GDM1 (cell line): ENCODE measurements around the gene KCP.

Experiments
- DNase-seq: peaks from one replicate; lab custom pipeline; 2025; lab: John Stamatoyannopoulos, UW

KCP gene

DNA sequence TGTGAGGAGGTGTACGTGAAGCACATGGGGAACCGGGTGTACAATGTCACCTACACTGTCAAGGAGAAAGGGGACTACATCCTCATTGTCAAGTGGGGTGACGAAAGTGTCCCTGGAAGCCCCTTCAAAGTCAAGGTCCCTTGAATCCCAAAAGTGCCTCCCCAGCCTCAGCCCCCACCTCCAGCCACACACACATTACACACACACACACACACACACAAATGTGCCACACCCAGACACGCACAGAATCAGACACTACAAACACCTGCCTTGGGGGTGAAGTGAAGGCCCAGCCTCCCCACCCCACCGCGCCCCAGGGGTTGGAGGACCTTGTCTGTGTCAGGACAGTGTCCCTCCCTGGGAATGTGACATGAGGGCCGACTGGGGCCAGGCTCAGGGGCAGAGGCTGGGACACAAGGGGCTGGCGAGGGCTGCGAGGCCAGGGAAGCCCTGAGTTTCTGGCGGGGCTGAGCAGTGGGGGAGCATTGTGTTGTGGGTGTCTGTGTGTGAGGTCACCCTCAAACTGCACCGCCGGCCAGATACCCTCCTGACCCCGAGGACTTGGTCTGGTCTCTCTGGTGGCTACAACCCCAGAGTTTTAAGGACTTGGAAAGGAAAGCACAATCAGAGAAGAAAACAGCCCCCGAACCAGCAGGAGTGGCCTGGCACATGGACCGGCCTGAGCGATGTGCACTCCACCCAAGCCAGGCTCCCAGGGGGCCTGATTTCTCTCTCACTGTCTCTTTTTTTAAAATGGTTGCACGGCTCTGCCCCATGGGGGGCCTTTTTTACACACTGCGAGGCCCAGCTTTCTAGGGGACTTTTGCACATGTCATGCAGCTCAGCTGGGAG, 51.9 kb downstream of the KCP start:
- DNase-seq, result no peak

DNA sequence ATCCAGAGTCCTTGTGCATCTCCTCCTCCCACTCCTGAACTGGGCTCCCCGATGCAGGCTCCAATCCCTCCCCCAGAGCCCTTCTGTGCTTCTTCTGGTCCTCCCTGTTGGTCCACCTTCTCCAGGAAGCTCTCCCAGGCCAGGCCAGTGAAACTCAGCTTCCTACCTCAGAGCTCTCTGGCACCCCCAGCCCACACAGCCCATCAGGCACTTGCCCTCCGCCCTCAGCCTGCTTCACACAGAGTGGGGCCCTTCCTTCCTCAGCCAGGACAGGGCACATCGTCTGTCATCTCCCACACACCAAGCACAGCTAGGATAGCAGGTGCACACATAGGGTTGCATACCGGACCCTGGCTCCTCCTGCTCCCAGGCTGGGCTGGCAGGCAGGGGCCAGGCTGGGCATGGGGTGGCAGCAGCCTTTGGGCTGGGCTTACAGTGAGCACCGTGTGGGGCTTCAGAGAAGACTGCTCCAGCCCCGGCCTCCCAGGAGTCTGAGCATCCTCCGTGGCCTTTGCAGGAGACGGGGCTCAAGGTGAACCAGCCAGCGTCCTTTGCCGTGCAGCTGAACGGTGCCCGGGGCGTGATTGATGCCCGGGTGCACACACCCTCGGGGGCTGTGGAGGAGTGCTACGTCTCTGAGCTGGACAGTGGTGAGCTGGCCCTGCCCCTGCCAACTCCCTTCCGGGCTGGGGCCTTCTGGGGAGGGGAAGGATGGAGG, 54.3 kb downstream of the KCP start:
- no peak for DNase-seq

DNA sequence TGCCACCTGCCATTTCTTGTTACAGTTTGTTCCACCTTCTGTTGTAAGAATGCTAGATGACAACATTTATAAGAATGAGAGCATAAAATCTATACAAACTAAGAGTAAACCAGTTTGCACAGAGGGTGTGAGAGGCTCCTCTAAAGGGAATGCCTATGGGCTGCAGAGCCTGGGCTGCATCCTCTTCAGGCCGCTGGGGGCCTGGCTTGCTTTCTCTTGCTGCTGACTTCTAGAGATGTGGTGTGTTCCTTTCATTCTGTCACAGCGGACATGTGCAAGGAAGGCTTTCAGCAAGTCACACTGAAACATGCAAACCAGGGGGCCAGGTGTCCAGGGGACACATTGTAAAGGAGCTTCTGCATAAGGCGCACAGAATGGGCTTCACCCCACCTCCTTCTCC, 55.0 kb downstream of the KCP start:
- no peak for DNase-seq

DNA sequence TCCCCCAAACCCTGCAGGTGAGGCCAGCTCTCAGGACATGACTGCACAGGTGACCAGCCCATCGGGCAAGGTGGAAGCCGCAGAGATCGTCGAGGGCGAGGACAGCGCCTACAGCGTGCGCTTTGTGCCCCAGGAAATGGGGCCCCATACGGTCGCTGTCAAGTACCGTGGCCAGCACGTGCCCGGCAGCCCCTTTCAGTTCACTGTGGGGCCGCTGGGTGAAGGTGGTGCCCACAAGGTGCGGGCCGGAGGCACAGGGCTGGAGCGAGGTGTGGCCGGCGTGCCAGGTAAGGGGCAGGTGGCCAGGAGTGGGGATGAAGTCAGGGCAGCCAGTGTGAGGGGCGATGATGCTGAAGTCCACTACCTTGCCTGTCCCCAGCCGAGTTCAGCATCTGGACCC, 56.1 kb downstream of the KCP start:
- no peak for DNase-seq

DNA sequence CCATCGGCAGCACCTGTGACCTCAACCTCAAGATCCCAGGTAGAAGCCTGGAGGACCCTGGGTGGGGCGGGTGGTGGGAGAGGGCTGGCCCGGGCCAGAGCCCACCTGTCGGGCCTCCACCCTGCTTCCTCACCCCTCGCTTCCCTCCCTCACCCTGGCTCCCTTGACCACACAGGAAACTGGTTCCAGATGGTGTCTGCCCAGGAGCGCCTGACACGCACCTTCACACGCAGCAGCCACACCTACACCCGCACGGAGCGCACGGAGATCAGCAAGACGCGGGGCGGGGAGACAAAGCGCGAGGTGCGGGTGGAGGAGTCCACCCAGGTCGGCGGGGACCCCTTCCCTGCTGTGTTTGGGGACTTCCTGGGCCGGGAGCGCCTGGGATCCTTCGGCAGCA, 56.7 kb downstream of the KCP start:
- DNase-seq, result no peak

DNA sequence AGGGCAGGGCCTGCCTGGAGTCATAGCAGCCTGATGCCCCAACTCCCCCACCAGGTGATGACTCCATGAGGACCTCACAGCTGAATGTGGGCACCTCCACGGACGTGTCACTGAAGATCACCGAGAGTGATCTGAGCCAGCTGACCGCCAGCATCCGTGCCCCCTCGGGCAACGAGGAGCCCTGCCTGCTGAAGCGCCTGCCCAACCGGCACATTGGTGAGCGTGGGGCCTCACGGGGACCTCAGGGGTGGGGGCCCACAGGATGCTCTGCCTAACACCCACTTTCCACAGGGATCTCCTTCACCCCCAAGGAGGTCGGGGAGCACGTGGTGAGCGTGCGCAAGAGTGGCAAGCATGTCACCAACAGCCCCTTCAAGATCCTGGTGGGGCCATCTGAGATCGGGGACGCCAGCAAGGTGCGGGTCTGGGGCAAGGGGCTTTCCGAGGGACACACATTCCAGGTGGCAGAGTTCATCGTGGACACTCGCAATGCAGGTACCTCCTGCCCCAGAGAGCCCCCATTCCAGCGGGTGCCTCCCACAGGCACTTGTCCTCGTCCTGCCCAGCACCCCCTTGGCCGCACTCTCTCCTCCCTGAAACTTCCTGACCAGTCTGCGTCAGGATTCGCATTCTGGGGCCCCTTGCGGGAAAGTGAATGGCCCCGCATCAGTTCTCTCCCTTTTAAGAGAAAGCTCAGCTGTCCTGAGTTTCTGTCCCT, 57.8 kb downstream of the KCP start:
- no peak for DNase-seq

DNA sequence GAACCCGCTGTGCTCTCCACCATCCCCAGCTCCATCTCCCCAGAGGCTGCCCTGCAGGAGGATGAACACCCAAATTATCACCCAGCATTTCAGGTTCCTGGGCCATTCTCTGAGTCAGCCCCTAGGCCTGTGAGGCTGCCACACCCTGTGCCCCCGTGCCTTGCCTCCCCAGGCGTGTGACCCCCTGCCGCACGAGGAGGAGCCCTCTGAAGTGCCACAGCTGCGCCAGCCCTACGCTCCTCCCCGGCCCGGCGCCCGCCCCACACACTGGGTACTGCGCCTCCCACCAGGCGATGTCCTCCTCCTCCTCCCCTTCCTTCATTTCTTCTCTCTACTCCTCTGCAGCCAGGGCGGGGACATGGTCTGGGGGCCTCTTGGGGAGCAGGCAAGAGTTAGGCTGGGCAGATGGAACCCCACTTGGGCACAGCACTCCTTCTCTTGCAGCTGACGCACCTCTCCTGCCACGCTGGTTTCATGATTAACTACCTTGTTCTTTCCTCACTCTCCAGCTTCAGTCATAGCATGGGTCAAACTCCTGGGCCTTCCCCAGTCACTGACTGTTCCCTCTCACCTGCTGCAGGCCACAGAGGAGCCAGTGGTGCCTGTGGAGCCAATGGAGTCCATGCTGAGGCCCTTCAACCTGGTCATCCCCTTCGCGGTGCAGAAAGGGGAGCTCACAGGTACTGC, 60.6 kb downstream of the KCP start:
- no peak for DNase-seq

DNA sequence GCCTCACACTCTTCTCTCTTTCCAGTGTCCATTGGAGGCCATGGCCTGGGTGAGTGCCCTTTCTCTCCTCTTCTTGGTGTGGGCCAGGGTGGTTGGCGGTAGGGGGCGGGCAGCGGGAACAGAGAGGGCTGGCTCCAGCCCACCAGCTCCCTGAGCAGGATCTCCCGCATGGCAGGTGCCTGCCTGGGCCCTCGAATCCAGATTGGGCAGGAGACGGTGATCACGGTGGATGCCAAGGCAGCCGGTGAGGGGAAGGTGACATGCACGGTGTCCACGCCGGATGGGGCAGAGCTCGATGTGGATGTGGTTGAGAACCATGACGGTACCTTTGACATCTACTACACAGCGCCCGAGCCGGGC, 61.4 kb downstream of the KCP start:
- no peak for DNase-seq

DNA sequence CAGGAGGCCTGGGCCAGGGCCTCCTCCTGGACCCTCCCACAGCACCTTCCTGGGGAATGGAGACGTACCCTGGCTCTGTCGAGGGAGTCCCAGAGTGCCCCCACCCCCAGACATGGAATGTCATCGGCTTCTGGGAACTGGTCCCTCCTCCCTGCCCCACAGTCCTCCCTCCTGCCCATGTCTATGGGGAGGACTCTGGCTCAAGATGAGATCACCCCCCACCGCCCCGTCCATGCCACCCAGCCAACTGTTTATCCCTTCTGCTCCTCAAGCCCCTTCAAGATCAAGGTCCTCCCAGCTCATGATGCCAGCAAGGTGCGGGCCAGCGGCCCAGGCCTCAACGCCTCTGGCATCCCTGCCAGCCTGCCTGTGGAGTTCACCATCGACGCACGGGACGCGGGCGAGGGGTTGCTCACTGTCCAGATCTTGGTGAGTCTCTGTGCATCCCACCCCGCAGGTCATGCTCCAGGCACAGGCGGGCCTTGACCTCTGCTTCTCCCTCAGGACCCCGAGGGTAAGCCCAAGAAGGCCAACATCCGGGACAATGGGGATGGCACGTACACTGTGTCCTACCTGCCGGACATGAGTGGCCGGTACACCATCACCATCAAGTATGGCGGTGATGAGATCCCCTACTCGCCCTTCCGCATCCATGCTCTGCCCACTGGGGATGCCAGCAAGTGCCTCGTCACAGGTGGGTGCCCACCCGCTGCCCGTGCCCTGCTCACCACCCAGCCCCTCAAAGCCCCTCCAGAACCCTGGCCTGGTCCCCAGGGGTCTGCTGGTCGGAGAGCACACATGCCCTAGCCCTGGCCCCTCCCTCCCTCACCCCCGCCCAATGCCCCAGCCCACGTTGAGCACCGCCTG, 62.0 kb downstream of the KCP start:
- no peak for DNase-seq

DNA sequence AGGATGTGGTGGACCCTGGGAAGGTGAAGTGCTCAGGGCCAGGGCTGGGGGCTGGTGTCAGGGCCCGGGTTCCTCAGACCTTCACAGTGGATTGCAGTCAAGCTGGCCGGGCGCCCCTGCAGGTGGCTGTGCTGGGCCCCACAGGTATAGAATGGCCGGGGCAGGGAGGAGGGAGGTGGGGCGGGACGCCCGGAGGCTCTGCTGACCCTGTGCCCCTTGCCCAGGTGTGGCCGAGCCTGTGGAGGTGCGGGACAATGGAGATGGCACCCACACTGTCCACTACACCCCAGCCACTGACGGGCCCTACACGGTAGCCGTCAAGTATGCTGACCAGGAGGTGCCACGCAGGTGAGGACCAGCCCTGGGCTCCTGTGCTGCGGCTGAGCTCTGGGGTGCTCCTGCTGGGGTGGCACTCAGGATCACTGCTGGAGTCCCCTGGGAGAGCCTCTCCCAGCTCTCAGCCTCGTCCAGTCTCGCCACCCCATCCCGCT, 62.7 kb downstream of the KCP start:
- DNase-seq, result no peak

DNA sequence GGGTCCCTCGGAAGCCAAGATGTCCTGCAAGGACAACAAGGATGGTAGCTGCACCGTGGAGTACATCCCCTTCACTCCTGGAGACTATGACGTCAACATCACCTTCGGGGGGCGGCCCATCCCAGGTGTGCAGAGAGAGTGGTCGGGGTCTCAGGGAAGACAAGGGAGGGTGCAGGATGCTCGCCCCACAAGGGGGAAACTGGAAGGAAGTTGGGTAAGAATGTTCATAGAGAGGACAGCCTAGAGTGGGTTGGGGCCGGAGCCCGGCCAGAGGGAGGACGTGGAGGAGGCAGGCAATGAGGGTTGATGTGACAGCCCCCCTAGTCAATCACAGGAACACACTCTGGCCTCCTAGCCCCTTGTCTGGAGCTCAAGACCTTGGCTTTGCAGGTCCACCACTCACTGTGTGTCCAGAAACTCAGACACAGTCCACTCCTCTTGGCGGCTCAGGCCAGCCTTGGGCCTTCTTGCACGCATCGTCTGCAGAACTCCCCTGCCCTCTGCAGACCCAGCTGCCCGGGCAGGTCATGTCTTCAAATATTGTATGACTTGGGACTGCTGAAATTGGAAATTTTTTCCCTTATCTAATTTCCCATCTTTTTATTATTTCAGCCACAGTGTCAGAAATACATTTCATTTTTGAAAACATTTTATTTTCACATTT, 63.6 kb downstream of the KCP start:
- no peak for DNase-seq

DNA sequence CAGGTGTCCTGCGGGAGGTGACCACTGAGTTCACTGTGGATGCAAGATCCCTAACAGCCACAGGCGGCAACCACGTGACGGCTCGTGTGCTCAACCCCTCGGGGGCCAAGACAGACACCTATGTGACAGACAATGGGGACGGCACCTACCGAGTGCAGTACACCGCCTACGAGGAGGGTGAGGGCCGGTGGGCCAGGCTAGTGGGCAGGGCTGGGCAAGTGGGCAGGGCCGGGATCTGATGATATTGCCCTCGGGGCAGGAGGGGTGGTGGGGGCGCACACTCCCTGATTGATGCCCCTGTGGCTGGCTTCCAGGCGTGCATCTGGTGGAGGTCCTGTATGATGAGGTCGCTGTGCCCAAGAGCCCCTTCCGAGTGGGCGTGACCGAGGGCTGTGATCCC, 64.5 kb downstream of the KCP start:
- DNase-seq, result no peak

DNA sequence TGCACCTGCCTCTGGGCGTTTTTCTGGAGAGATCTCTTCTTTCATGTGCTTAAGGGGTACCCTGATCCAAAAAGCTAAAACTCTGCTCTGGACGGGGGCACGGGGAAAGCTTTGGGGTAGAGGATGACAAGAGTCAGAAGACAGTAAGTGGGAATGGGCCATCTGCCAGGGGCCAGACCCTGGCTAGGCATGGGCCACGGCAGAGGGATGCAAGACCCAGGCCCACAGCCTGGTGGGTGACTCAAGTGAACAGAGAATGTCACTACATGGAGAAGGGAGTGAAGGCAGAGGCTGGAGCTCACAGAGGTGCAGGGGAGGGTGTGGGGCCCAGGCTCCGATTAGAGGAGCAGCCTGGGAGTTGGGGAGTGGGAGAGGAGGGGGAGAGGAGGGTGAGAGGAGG, 65.0 kb downstream of the KCP start:
- no peak for DNase-seq

DNA sequence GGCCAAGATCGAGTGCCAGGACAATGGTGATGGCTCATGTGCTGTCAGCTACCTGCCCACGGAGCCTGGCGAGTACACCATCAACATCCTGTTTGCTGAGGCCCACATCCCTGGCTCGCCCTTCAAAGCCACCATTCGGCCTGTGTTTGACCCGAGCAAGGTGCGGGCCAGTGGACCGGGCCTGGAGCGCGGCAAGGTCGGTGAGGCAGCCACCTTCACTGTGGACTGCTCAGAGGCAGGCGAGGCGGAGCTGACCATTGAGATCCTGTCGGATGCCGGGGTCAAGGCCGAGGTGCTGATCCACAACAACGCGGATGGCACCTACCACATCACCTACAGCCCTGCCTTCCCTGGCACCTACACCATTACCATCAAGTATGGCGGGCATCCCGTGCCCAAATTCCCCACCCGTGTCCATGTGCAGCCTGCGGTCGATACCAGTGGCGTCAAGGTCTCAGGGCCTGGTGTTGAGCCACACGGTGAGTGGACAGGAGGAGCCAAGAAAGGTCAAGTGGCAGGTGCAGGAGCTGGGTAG, 65.7 kb downstream of the KCP start:
- DNase-seq, result no peak

DNA sequence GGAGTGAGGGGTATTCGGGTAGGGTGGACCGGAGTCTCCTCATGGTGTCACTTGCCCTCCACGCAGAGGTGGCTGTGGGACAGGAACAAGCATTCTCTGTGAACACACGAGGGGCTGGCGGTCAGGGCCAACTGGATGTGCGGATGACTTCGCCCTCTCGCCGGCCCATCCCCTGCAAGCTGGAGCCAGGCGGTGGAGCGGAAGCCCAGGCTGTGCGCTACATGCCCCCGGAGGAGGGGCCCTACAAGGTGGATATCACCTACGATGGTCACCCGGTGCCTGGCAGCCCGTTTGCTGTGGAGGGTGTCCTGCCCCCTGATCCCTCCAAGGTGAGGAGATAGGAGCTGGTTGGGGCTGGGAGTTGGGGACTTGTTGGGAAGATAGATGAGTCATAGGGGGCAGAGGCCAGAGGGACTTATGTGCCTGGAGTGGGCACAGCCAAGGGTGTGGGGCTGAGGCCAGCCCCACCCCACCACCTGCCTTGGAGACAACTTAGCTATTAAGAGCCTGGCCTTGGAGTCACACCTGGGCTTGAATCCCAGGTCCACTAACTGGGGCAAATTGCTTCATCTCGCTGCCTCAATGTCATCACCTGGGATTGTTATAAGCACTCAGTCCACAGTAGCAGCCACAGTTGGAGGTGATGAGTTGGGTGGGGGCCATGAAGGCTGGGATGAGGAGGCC, 66.4 kb downstream of the KCP start:
- DNase-seq, result no peak

DNA sequence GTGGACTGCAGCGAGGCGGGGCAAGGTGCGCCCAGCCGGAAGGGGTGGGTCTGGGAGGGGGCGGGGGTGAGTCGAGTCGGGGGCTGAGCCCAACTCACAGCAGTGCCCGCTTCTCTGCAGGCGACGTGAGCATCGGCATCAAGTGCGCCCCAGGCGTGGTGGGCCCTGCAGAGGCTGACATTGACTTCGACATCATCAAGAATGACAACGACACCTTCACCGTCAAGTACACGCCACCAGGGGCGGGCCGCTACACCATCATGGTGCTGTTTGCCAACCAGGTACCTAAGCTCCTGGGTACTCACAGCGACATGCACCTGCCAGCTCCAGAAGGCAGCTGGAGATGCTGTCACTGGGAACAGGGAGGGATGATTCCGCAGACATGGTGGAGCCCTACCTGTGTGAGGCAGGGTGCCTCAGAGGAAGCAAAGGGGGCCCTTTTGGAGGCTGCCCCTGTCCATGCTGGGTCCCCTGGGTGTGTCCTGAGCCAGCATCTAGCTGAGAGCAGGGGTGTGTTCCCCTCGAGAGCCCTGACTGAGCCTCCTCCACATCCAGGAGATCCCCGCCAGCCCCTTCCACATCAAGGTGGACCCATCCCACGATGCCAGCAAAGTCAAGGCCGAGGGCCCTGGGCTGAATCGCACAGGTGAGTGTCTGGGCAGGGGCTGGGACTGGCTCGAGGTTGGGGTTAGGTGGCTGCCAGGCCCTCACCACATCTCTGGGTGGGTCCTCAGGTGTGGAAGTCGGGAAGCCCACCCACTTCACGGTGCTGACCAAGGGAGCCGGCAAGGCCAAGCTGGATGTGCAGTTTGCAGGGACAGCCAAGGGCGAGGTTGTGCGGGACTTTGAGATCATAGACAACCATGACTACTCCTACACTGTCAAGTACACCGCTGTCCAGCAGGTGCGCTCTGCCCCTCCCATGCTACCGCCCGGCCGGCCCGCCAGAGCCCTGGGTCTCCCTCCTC, 67.6 kb downstream of the KCP start:
- DNase-seq, result no peak

DNA sequence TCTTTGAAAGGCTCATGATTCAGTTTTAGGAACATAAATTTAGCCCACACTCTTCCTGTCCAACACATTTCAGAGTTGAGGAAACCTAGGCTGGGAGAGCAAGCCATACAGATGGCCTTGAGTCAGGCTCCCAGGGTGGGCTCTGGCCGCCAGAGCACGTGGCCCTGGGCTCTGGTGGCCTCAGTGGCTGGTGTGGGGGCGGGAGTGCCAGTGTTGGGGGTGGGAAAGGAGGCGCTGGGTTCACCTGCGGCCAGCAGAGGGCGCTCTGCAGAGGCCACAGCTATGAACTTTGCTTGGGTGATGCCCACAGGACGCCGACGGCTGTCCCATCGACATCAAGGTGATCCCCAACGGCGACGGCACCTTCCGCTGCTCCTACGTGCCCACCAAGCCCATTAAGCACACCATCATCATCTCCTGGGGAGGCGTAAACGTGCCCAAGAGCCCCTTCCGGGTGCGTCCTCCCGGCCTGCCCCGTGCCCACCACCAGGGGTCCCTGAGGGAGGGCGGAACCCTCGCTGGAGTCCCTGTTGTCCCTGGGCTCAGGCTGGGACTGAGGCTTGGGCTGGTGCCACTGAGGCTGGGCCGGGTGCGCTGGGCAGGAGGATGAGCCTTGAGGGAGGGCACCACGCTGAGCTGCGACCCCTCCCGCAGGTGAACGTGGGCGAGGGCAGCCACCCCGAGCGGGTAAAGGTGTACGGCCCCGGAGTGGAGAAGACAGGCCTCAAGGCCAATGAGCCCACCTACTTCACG, 68.4 kb downstream of the KCP start:
- no peak for DNase-seq

DNA sequence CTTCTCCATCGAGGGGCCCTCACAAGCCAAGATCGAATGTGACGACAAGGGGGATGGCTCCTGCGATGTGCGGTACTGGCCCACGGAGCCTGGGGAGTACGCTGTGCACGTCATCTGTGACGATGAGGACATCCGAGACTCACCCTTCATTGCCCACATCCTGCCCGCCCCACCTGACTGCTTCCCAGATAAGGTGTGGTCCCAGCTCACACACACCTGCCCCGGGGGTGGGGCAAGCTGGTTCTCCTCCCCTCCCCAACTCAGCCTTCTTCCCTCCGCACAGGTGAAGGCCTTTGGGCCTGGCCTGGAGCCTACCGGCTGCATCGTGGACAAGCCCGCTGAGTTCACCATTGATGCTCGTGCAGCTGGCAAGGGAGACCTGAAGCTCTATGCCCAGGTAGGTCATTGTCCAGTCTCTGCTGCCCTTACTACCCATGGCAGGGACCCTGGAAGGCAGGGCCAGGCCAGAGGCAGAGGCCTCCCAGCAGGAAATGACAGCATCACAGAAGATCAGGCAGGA, 69.3 kb downstream of the KCP start:
- no peak for DNase-seq
